ENCODE results near the gene DAND5. TPM values are rescaled to one million over a fixed set of nuclear protein-coding genes. Genes with fewer than 3 reads are reported as not detected.
A peak's percentile ranks its signal among the peaks of the same experiment; 100 is the strongest.

Gene DAND5
- total RNA-seq, 6 experiments from 2014 or later, result not detected

DNA sequence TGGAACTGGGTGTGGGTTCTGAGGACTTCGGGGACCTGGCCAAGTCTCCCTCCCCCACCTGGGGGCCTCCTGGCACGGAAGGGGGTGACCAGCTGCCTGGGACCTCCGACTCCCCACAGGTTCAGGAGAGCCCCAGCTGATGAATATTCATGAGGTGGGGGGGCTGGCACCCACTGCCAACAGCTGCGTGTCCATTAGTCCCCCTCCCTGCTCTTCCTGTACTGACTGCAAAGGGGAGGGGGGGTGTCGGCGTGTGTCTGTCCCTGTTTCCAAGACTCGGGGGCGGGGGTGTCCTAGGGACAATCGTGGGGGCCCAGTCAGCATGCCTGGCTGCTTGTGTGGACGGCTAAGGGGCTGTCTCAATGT, 15.3 kb downstream of the DAND5 start:
- Mint-ChIP-seq H3K36me3 (ENCODE audit: low read depth) (no peaks in the 10 kb centered on the region), H3K4me1 (ENCODE audit: low read depth) (peaks cover 8% of the 10 kb centered on the region), H3K27me3 (ENCODE audit: insufficient read depth) (no peaks in the 10 kb centered on the region), H3K9me3 (no peaks in the 10 kb centered on the region), H3K4me3 (no peak overlapping the region), H3K27ac (no peak overlapping the region)
- no peak for DNase-seq
- TF ChIP-seq, protein P1, sequence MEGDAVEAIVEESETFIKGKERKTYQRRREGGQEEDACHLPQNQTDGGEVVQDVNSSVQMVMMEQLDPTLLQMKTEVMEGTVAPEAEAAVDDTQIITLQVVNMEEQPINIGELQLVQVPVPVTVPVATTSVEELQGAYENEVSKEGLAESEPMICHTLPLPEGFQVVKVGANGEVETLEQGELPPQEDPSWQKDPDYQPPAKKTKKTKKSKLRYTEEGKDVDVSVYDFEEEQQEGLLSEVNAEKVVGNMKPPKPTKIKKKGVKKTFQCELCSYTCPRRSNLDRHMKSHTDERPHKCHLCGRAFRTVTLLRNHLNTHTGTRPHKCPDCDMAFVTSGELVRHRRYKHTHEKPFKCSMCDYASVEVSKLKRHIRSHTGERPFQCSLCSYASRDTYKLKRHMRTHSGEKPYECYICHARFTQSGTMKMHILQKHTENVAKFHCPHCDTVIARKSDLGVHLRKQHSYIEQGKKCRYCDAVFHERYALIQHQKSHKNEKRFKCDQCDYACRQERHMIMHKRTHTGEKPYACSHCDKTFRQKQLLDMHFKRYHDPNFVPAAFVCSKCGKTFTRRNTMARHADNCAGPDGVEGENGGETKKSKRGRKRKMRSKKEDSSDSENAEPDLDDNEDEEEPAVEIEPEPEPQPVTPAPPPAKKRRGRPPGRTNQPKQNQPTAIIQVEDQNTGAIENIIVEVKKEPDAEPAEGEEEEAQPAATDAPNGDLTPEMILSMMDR (IDR thresholded peaks at IDR 0.05), result no peak

DNA sequence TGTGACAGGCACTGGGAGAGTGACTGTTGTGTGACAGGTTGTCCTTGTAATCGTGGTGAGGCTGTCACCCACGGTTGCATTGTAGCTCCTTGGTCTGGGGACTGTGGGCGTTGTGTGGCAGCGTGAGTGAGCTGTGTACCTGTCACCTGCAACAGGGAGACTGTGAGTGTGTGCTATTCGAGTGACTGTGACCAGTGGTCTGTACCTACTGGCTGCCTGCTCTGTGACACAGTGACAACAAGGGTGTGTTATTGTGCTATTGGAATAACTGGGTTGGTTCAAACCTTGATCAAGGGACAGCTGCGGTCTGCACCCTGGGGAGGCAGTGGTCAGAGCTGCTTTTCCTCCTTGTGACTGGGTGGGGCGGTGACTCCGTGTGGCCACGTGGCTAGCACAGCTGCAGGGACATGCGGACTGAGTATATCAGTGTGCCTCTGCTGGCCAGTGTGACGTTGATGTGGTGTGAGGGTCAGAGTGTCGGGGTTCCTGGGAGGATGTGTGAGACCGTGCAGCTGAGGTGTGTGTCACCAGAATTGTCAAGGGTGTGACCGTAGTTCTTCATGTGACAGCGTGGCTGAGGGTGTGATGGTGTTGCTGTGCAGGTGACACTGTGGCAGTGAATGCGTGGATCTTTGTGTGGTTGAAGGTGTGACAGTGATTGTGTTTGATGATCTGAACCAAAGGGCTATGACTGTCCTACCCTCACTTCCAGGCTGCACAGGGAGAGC, 15.8 kb downstream of the DAND5 start:
- DNase-seq, result peak; percentile 52
- H3K36me3 Mint-ChIP-seq (ENCODE audit: low read depth), result no peaks in the 10 kb centered on the region
- H3K4me3 Mint-ChIP-seq, result no peak overlapping the region

DNA sequence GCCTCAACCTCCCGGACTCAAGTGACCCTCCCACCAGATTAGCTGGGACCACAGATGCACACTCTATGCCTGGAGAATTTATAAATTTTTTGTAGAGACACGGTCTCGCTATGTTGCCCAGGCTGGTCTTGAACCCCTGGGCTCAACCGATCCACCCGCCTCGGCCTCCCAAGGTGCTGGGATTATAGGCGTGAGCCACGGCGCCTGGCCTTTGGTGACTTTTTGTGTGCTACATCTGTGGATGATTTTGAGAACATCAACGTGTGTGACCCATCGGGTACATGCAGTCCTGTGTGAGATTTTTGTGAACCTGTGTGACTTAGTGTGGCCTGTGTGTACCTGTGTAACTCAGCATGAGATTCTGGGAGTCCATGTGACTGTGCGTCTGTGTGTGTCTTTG, 17.4 kb downstream of the DAND5 start:
- Mint-ChIP-seq H3K9me3 (no peaks in the 10 kb centered on the region), H3K4me3 (no peak overlapping the region), H3K27me3 (ENCODE audit: insufficient read depth) (no peaks in the 10 kb centered on the region), H3K36me3 (ENCODE audit: low read depth) (no peaks in the 10 kb centered on the region), H3K27ac (no peak overlapping the region), H3K4me1 (ENCODE audit: low read depth) (peaks cover 8% of the 10 kb centered on the region)
- no peak for DNase-seq
- TF ChIP-seq, protein P1 (IDR thresholded peaks at IDR 0.05), result no peak

More for the DNA sequence above, 15.8 kb downstream of the DAND5 start:
- peaks cover 8% of the 10 kb centered on the region for H3K4me1 Mint-ChIP-seq (ENCODE audit: low read depth)
- peak overlapping the region; percentile 27; the same call in 1 of the 2 replicates for H3K27ac Mint-ChIP-seq
- H3K27me3 Mint-ChIP-seq (ENCODE audit: insufficient read depth), result no peaks in the 10 kb centered on the region
- TF ChIP-seq, protein P1 (IDR thresholded peaks at IDR 0.05), result peak; percentile 19; the same call in 1 of the 2 replicates
- no peaks in the 10 kb centered on the region for H3K9me3 Mint-ChIP-seq

DNA sequence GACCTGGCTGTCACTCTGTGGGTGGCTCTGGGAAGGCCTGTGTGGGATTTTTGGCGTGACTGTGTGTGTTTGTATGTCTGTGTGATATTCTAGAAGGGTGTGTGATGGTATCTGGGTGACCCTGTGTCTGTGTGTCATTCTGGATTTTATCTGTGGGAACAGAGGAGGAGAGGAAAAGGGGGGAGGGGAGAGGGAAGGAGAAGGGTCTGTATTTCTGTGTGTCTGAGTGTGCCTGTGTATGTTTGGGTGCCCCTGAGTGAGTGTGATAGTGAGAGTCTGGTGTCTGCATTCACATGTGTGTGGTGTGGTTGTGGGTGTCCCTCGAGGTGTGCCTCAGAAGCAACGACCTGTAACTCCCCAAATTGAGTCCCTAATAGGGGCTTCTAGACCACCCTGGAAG, 17.8 kb downstream of the DAND5 start:
- no peak for DNase-seq
- no peaks in the 10 kb centered on the region for H3K27me3 Mint-ChIP-seq (ENCODE audit: insufficient read depth)
- TF ChIP-seq, protein P1 (IDR thresholded peaks at IDR 0.05), result no peak
- no peaks in the 10 kb centered on the region for H3K9me3 Mint-ChIP-seq
- peaks cover 8% of the 10 kb centered on the region for H3K4me1 Mint-ChIP-seq (ENCODE audit: low read depth)
- no peaks in the 10 kb centered on the region for H3K36me3 Mint-ChIP-seq (ENCODE audit: low read depth)
- H3K4me3 Mint-ChIP-seq, result no peak overlapping the region
- H3K27ac Mint-ChIP-seq, result no peak overlapping the region

DNA sequence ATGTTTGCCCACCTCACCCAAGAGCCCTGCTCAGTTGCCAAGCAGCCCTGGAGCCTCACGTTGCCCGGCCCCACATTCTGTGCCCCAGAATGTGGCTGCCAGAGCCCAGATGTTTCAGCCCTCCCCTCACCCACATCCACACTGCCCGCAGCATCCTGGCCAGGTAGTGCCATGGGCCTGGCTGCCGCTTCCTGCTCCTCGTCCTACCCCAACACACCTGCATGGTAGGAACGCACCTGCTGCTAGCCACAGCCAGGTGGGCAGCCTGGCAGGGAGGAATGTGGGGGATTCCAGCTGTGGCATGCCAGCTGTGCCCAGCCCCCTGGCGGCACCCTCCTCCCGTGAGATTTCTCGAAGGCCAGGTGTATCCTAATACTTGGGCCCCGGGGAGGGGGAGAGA, 18.4 kb downstream of the DAND5 start:
- H3K9me3 Mint-ChIP-seq, result no peaks in the 10 kb centered on the region
- no peaks in the 10 kb centered on the region for H3K36me3 Mint-ChIP-seq (ENCODE audit: low read depth)
- DNase-seq, result no peak
- TF ChIP-seq, protein P1 (IDR thresholded peaks at IDR 0.05), result no peak
- no peaks in the 10 kb centered on the region for H3K27me3 Mint-ChIP-seq (ENCODE audit: insufficient read depth)
- peaks cover 8% of the 10 kb centered on the region for H3K4me1 Mint-ChIP-seq (ENCODE audit: low read depth)
- H3K27ac Mint-ChIP-seq, result no peak overlapping the region
- no peak overlapping the region for H3K4me3 Mint-ChIP-seq
